HG02973 (cell line): ENCODE results near the gene SIK2.
"Not testable (repeated sequence)": the region's sequence is repeated elsewhere in the genome, so short reads cannot be mapped to it uniquely, and the experiment has no call there.

ENCODE experiments used
- ATAC-seq: cut with Tn5 transposase; IDR thresholded peaks from one replicate; pipeline ENCODE4 v1.9.1; 2021; ENCODE audit warnings: moderate library complexity; ENCODE audit not compliant: unreplicated experiment

SIK2 gene

GRCh38 chr11:111655924-111656323 lies 53.7 kb downstream of the SIK2 start:
- ATAC-seq: no peak

- not testable (repeated sequence) for ATAC-seq
Measured at GRCh38 chr11:111657905-111658304, 55.7 kb downstream of the SIK2 start.

GRCh38 chr11:111658493-111658892 lies 56.2 kb downstream of the SIK2 start:
- not testable (repeated sequence) for ATAC-seq

DNA sequence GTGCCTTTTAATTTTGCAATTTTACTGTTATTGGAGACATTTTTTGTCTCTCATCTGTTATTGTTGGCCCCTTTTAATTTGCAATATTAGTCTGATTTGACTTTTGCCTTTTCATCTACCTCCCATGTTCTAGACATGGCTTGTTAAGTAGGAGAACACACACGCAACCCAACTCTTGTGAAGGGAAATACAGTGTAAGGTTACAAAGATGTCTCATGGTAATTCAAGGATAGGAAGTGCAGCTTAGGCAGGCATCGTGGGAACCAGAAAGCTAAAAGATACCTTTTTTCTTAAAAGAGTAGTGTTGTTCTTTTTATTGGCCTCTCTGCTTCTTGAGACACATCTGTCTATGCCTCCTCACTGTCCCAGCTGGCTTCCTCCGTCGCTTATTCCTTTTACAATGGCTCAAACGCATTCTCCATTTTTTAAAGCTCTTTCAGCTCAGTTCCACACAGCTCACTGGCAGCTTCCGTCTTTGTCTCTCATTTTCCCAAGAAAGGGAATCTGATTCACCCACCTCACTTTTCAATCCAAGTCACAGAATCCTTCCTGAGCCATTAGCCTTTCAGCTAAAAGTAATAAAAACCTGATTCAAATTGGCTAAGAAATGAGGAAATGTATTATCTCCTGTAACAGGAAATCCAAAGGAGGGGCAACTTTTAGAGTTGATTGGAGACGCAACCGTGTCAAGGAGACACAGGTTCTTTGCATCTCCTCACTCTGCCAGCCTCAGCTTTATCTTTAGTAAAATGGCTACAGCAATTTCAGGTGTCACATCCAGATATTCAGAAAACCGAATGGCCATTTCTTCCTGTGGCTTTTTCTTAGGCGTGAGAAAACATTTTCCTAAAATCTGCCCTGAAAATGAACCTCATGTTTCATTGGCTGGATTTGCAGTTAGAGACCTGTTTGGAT lies 57.2 kb downstream of the SIK2 start:
- no peak for ATAC-seq

DNA sequence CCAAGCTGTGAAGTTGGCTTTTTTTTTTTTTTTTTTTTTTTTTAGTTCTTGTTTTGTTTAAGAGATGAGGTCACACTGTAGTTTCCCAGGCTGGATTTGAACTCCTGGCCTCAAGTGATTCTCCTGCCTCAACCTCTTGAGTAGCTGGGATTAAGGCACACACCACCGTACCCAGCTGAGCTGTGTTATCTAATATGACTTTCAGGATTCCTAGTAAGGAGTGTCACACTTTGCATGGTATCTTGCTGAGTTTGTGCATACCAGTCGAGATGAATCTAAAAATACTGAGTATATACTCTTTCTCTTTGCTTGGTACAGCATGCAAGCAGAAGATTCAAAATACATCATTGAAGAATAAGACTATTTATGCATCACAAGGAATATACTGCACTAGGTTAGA lies 58.6 kb downstream of the SIK2 start:
- no peak for ATAC-seq

- ATAC-seq: no peak
Measured at GRCh38 chr11:111663820-111664219, 61.6 kb downstream of the SIK2 start.

DNA sequence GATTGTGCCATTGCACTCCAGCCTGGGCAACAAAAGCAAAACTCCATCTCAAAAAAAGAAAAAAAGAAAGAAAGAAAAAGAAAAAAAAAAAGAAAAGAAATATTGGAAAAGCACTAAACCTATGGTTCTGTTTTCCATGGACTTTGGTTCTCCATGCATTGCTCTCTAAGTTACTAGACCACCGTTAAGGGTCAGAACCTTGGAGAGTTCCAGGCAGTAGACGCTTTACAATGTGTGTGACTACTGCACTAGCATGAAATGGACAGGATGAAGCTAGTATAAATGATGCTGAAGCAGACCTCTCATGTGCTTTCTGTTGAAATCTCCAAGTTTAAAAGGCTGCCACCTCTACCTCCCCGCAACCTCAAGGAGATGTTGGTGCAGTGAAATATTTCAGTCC lies 63.5 kb downstream of the SIK2 start:
- ATAC-seq: no peak

DNA sequence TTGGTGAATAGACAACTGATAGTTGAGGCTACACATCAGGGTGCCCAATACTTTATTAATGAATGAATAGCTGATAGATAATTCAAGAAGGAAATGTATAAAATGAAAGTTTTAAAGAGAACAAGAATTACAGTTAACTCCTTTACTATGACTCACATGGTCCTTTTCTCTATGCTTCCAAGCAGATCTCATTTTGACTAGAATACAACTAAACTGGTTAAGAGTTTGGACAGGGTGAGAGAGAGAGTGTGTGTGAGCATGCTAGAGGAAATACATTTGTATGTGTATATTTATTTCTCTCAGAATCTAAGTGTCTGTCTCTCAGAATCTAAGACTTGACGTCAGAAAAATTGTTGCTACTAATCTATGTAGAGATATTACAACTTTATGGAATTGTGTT lies 66.7 kb downstream of the SIK2 start:
- ATAC-seq: no peak

- ATAC-seq: no peak
Measured at GRCh38 chr11:111671383-111671782, 69.1 kb downstream of the SIK2 start.

- no peak for ATAC-seq
Measured at GRCh38 chr11:111672949-111673348, 70.7 kb downstream of the SIK2 start.

- no peak for ATAC-seq
Measured at GRCh38 chr11:111674941-111675340, 72.7 kb downstream of the SIK2 start.

DNA sequence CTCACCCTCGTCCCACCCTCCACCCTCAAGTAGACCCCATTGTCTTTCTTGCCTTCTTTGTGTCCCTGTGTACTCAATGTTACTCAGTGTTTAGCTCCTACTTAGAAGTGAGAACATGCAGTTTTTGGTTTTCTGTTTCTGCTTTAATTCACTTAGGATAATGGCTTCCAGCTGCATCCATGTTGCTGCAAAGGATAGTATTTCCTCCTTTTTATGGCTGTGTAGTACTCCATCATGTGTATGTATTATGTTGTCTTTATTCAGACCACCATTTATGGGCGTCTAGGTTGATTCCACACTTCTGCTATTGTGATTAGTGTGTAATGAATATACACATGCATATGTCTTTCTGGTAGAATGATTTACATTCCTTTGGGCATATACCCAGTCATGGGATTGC lies 73.6 kb downstream of the SIK2 start:
- no peak for ATAC-seq

DNA sequence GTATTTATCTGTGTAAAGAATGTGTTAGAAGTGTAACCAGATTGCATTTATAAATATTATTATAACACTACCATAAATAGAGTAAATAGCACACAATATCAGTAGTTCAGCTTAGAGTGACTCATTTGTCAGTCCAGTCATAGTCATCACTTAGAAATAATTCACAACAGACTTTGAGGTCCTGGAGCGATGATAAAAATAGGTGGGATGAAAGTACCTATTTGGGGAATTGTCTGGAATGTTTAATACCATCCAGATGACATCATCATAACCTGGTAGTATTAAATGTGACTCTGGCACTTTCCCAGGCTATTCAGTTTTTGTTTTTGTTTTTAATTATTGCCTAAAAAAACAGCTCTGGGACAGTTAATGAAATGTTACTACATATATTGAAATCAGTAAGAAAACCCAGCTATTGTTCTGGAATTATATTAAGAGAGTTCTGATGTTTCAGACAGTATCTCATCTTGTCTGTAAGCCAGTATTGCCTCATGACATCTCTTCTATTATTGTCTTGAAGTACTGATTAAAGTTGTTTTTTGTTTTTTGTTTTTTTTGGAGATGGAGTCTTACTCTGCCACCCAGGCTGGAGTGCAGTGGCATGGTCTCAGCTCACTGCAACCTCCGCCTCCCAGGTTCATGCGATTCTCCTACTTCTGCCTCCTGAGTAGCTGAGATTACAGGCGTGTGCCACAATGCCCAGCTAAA lies 74.8 kb downstream of the SIK2 start:
- no peak for ATAC-seq

DNA sequence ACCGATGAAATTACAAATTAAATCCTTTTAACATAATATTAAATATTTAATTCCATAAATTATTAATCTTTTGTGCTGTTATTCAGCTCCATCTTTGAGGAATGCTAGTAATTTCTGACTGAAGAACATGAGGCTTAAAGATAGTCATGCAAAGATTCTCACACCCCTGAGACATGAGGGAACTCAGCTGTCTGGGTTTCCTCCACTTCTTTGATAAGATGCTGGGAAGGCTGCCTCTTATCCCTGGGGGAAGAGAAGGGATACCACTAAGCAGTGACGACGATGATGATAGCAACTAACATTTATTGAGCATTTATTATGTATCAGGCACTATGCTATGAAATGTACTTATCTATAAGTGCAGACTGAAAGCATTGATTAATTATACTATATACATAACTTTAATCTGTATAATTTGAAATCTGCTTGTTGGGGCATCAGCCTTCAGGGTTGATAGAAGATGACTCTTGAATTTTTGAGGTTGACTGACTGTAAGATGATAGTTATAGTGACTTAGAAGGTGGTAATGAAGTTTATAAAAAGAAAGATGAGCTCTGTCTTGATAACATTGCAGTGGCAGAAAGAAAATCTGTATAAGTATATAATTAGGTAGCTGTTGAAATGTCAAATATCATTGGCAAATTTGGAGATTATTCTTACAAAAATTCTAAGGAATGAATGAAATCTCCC lies 78.4 kb downstream of the SIK2 start:
- ATAC-seq: no peak

- no peak for ATAC-seq
Measured at GRCh38 chr11:111683806-111684205, 81.6 kb downstream of the SIK2 start.

DNA sequence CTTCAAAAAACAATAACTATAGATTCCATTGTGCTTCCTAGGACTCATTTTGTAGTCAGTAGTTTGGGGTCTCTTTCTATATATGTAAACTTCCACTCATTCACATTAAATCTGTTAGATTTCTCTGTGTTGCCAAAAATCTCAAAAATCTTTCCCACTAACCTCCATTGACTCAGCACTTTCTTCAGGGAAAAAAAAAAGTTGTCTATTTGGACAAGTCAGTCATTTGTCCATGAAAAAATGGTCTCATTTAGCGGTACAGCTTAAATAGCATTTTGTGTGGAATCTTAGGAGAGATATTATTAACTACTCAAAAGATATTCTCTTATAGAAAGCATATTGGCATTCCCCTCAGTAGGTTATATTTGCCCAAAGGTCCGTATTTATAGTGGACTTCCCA lies 82.0 kb downstream of the SIK2 start:
- no peak for ATAC-seq

GRCh38 chr11:111688013-111688412 lies 85.8 kb downstream of the SIK2 start:
- no peak for ATAC-seq

DNA sequence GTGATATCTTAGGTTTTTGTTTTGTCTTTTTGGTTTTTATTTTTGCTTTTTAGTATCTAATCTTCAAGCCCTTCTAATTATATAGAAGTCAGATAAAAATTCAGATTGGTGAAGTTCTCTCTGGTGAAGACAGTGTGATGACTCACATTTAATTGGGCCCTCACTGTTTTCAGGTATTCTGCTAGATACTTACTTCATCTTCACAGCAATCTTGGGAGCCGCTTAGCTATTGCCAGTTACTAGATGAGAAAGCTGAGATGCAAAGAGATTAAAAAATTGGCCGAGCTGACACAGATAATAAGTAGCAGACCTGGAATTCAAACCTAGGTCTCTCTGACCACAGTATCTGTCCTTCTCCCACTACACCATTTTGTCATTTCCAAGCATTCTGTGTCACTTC lies 88.9 kb downstream of the SIK2 start:
- no peak for ATAC-seq

GRCh38 chr11:111691741-111692140 lies 89.5 kb downstream of the SIK2 start:
- no peak for ATAC-seq

- ATAC-seq: no peak
Measured at GRCh38 chr11:111693224-111693937, 91.1 kb downstream of the SIK2 start.

GRCh38 chr11:111694851-111695250 lies 92.6 kb downstream of the SIK2 start:
- no peak for ATAC-seq
